GM20431 (cell line): ENCODE data around the gene LZTFL1.

Experiments used
- in situ Hi-C: fragments of 300-500 bp; cut with MseI, MboI; formaldehyde crosslinking; loops from one replicate; pipeline ENCODE4 v1.15.0; 2020; ENCODE audit warnings: low sequenced_read_pairs; ENCODE audit not compliant: unreplicated experiment

The LZTFL1 gene

GRCh38 chr3:45841757-45842491 is at the start of gene LZTFL1:
Gene LZTFL1, minus strand, starts transcription at chr3:45842119. Its CDS starts 128 bp downstream, at chr3:45841991.
- in situ Hi-C loops: no loop called here

- in situ Hi-C loops: no loop called here
These were observed 48.5 kb upstream of the LZTFL1 start for GRCh38 chr3:45890405-45890804.

GRCh38 chr3:45889337-45889736 is 47.4 kb upstream of the LZTFL1 start:
- in situ Hi-C loops: no loop called here

- in situ Hi-C loops: no loop called here
These were observed 46.0 kb upstream of the LZTFL1 start for GRCh38 chr3:45887759-45888511.

GRCh38 chr3:45887285-45887684 is 45.4 kb upstream of the LZTFL1 start:
- in situ Hi-C loops: no loop called here

- in situ Hi-C loops: no loop called here
These were observed 44.2 kb upstream of the LZTFL1 start, which contains the start of gene CCR9 for GRCh38 chr3:45885979-45886705. Gene CCR9, plus strand, starts transcription at chr3:45886543. Its CDS starts 8,391 bp downstream, at chr3:45894934.

- in situ Hi-C loops: no loop called here
These were observed 42.7 kb upstream of the LZTFL1 start for GRCh38 chr3:45884368-45885201.

GRCh38 chr3:45881078-45882022 is 39.4 kb upstream of the LZTFL1 start:
- in situ Hi-C loops: no loop called here

- in situ Hi-C loops: no loop called here
These were observed 38.8 kb upstream of the LZTFL1 start for GRCh38 chr3:45880725-45881077.

GRCh38 chr3:45878124-45878523 is 36.2 kb upstream of the LZTFL1 start:
- in situ Hi-C loops: no loop called here

- in situ Hi-C loops: no loop called here
These were observed 32.9 kb upstream of the LZTFL1 start for GRCh38 chr3:45874677-45875346.

- in situ Hi-C loops: no loop called here
These were observed 31.7 kb upstream of the LZTFL1 start for GRCh38 chr3:45873638-45874037.

GRCh38 chr3:45873036-45873435 is 31.1 kb upstream of the LZTFL1 start:
- in situ Hi-C loops: no loop called here

GRCh38 chr3:45872569-45872968 is 30.6 kb upstream of the LZTFL1 start:
- in situ Hi-C loops: no loop called here

- in situ Hi-C loops: no loop called here
These were observed 29.9 kb upstream of the LZTFL1 start for GRCh38 chr3:45871780-45872179.

GRCh38 chr3:45870099-45870498 is 28.2 kb upstream of the LZTFL1 start:
- in situ Hi-C loops: no loop called here

GRCh38 chr3:45869638-45870037 is 27.7 kb upstream of the LZTFL1 start:
- in situ Hi-C loops: no loop called here

- in situ Hi-C loops: no loop called here
These were observed 26.7 kb upstream of the LZTFL1 start for GRCh38 chr3:45868650-45869049.
